Sigmoid colon (tissue), 7 donors: ENCODE results near the gene SDCCAG8. TPM values are rescaled to one million over a fixed set of nuclear protein-coding genes. Genes with fewer than 3 reads are reported as not detected.

Experiments used
- DNase-seq: peaks from one replicate; pipeline ENCODE4 v3.0.0-alpha.2; 2019
- H3K27ac ChIP-seq, 4 donors: fragments of 200-600 bp; sonication (generic); one replicate each; pipeline ENCODE4 v1.5.1; 2016 to 2019; ENCODE audit warnings: mild to moderate bottlenecking in 1 of 4
- H3K27me3 ChIP-seq, 3 donors: fragments of 200-600 bp; sonication (generic); one replicate each; pipeline ENCODE4 v1.5.1; 2019; ENCODE audit warnings: mild to moderate bottlenecking in 1 of 3
- H3K36me3 ChIP-seq, 4 donors: fragments of 200-600 bp; sonication (generic); one replicate each; pipeline ENCODE4 v1.5.1; 2016 to 2019
- H3K4me1 ChIP-seq, 4 donors: fragments of 200-600 bp; sonication (generic); one replicate each; pipeline ENCODE4 v1.5.1; 2017 to 2019
- H3K4me3 ChIP-seq, 4 donors: fragments of 200-600 bp; sonication (generic); one replicate each; pipeline ENCODE4 v1.5.1; 2017 to 2019; ENCODE audit warnings: mild to moderate bottlenecking in 2 of 4, moderate library complexity in 1 of 4
- H3K9me3 ChIP-seq, 4 donors: fragments of 200-600 bp in 3 of 4; sonication (generic) in 3 of 4; one replicate each; pipeline versions ENCODE4 v1.5.1 to v1.6.1; 2013 to 2019
- EP300 ChIP-seq, 4 donors: sonication (generic); formaldehyde crosslinking; IDR thresholded peaks; one replicate each; pipeline ENCODE4 v1.6.1; 2017; ENCODE audit warnings: antibody characterized with exemption in 4 of 4
- POLR2A ChIP-seq, 2 donors: fragments of 450-650 bp; IDR thresholded peaks; one replicate each; pipeline ENCODE4 v1.6.1; 2016; ENCODE audit warnings: antibody characterized with exemption in 2 of 2, mild to moderate bottlenecking in 2 of 2, moderate library complexity in 2 of 2
- POLR2AphosphoS5 ChIP-seq, 4 donors: sonication (generic); formaldehyde crosslinking; IDR thresholded peaks; one replicate each; pipeline ENCODE4 v1.6.1; 2017; ENCODE audit warnings: antibody characterized with exemption in 4 of 4
- WGBS, 2 donors: extraction: QIAGEN DNeasy Blood & Tissue Kit; methylation state at CpG; one replicate each; pipeline ENCODE4 v1.1.7; 2013; 5-methylcytosine and 5-hydroxymethylcytosine counted together
- intact Hi-C: fragments of 100-400 bp; cut with DNase I; formaldehyde crosslinking; loops from one replicate; pipeline ENCODE4 v1.15.1; 2023
- polyA plus RNA-seq, 3 donors: library from polyadenylated mRNA; stranded (reverse); fragments of 200-250 nt; gene quantifications; one replicate each; pipeline ENCODE4 v1.2.3, GENCODE V29; 2013
- total RNA-seq, 4 donors: library from RNA; depleted of rRNA; stranded (reverse); fragments of >200 nt; gene quantifications; one replicate each; pipeline ENCODE4 v1.1.0, GENCODE V29; 2016
- TF ChIP-seq, protein P1 (sequence below), 4 experiments: fragments of 450-650 bp in 3 of 4; fragments of 200-600 bp in 1 of 4; IDR thresholded peaks; one replicate each; pipeline ENCODE4 v1.5.1; 2016 to 2019; ENCODE audit warnings: antibody characterized with exemption in 4 of 4, mild to moderate bottlenecking in 3 of 4, moderate library complexity in 2 of 4
- donor health status: healthy with polysubstance abuse.
- donor health status: Bipolar disorder and iron deficiency.
- donor health status: healthy.

The SDCCAG8 gene
- total and polyA plus RNA-seq, 7 donors, result 15.6 to 49.7 (median 30.3) TPM

GRCh38 chr1:243440406-243440805 is 184.6 kb downstream of the SDCCAG8 start:
- no peaks in the 10 kb centered on the region for H3K9me3 ChIP-seq
- H3K27me3 ChIP-seq, result no peaks in the 10 kb centered on the region
- H3K4me1 ChIP-seq, result peaks cover 0 to 8% (median 4%) of the 10 kb centered on the region in 4 donors
- no peak overlapping the region for H3K27ac ChIP-seq
- DNase-seq, result no peak
- no peak for TF ChIP-seq POLR2A (IDR thresholded peaks at IDR 0.05)
- TF ChIP-seq, protein P1, sequence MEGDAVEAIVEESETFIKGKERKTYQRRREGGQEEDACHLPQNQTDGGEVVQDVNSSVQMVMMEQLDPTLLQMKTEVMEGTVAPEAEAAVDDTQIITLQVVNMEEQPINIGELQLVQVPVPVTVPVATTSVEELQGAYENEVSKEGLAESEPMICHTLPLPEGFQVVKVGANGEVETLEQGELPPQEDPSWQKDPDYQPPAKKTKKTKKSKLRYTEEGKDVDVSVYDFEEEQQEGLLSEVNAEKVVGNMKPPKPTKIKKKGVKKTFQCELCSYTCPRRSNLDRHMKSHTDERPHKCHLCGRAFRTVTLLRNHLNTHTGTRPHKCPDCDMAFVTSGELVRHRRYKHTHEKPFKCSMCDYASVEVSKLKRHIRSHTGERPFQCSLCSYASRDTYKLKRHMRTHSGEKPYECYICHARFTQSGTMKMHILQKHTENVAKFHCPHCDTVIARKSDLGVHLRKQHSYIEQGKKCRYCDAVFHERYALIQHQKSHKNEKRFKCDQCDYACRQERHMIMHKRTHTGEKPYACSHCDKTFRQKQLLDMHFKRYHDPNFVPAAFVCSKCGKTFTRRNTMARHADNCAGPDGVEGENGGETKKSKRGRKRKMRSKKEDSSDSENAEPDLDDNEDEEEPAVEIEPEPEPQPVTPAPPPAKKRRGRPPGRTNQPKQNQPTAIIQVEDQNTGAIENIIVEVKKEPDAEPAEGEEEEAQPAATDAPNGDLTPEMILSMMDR (IDR thresholded peaks at IDR 0.05), result no peak
- no peak overlapping the region for H3K4me3 ChIP-seq
- intact Hi-C loops, result no loop called here
- H3K36me3 ChIP-seq, result no peaks in the 10 kb centered on the region
- 91 to 93% methylated on average over 2 of the region's 2 CpGs for WGBS, 2 donors

DNA sequence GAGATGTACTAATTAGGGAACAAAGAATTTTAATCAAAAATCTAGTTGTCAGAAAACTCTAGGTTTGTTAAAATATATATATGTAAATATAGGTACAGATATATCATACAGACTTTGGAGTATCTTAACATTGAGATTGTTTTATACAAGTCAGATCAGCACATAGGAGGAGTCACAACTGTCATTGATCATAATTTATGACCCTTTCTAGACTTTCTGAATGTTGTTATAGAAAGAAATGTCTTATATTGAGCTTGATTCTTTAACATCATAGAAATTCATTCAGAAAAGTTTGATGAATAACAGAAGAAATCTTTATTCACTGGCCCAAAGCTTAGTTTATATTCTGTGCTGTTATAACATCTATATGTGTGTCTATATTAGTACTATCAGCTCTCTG is 185.8 kb downstream of the SDCCAG8 start:
- TF ChIP-seq, protein P1 (IDR thresholded peaks at IDR 0.05), result no peak
- TF ChIP-seq POLR2AphosphoS5 (IDR thresholded peaks at IDR 0.05) (no peak), POLR2A (IDR thresholded peaks at IDR 0.05) (no peak), EP300 (IDR thresholded peaks at IDR 0.05) (no peak)
- peaks cover 0 to 8% (median 4%) of the 10 kb centered on the region in 4 donors for H3K4me1 ChIP-seq
- no peaks in the 10 kb centered on the region for H3K27me3 ChIP-seq
- no peak overlapping the region for H3K4me3 ChIP-seq
- peaks cover 0 to 6% (median 0%) of the 10 kb centered on the region in 4 donors for H3K36me3 ChIP-seq
- no peaks in the 10 kb centered on the region for H3K9me3 ChIP-seq
- no peak overlapping the region for H3K27ac ChIP-seq
- intact Hi-C loops, result no loop called here
- DNase-seq, result no peak

DNA sequence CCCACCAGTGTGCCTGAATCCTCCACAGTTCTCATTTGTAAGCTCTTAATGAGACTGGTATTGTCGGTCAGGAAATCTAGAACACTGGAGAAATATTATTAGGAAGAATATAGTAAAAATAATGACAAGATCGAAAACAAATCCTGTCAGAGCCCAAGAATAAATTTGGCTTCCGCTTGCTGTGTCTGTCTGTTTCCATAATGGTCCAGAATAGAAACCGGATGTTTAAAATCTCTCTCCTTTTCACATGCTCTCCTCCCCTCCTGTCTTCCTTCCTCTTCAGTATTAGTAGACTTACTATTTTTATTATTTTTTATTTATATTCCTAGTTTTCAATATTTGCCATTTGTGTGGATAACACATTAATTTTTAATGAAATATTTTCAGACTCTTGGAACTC is 187.7 kb downstream of the SDCCAG8 start:
- WGBS, 2 donors, result 64 to 87% methylated on average over 4 of the region's 4 CpGs
- H3K4me3 ChIP-seq, result no peak overlapping the region
- intact Hi-C loops, result no loop called here
- no peak for TF ChIP-seq POLR2A (IDR thresholded peaks at IDR 0.05)
- no peak for TF ChIP-seq POLR2AphosphoS5 (IDR thresholded peaks at IDR 0.05)
- no peak for TF ChIP-seq EP300 (IDR thresholded peaks at IDR 0.05)
- TF ChIP-seq, protein P1 (IDR thresholded peaks at IDR 0.05), result no peak
- peaks cover 0 to 6% (median 0%) of the 10 kb centered on the region in 4 donors for H3K36me3 ChIP-seq
- no peak for DNase-seq
- H3K4me1 ChIP-seq, result peaks cover 0 to 7% (median 3%) of the 10 kb centered on the region in 4 donors
- no peaks in the 10 kb centered on the region for H3K27me3 ChIP-seq
- no peaks in the 10 kb centered on the region for H3K9me3 ChIP-seq
- no peak overlapping the region for H3K27ac ChIP-seq

DNA sequence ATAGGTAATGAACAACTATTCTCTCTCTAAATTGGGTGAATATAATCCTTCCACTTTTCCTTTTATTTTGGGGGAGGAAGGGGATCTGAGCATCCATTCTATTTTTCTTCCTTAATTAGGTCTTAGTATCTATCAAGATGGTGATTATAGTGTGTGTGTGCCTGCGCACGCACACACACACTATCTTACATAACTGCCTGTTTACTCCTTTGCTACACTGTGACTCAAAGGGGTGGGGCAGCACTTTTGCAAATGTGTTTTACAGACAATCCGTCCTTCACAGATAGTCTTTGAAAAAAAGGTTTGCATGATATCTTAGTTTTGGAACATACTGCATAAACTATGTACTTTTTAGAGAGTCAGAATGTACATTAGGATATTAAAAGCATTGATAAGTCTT is 191.5 kb downstream of the SDCCAG8 start:
- no peaks in the 10 kb centered on the region for H3K9me3 ChIP-seq
- peaks cover 0 to 6% (median 0%) of the 10 kb centered on the region in 4 donors for H3K36me3 ChIP-seq
- TF ChIP-seq POLR2A (IDR thresholded peaks at IDR 0.05) (no peak), EP300 (IDR thresholded peaks at IDR 0.05) (no peak), POLR2AphosphoS5 (IDR thresholded peaks at IDR 0.05) (no peak)
- TF ChIP-seq, protein P1 (IDR thresholded peaks at IDR 0.05), result no peak
- intact Hi-C loops, result no loop called here
- no peaks in the 10 kb centered on the region for H3K27me3 ChIP-seq
- no peaks in the 10 kb centered on the region for H3K4me1 ChIP-seq
- H3K4me3 ChIP-seq, result no peak overlapping the region
- no peak overlapping the region for H3K27ac ChIP-seq
- no peak for DNase-seq
- 59 to 75% methylated on average over 3 of the region's 3 CpGs for WGBS, 2 donors

DNA sequence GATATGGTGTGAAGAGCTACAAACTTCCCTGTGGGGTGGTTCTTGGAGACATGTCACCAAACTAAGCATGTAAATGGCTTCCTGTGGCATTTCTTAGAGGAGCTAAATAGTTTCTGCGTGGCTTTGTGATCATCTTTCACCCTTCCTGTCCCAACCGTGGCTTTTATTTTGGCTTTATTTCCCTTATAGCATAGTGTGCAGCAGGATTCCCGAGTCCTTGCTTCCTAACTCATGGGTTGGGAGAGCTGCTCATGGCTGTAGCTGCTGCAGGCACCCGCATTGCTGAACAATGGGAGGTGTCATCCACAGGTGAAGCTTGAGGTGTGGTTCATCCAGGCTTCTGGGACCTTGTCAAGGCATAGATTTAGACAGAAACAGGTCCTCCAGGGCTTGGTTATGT is 192.0 kb downstream of the SDCCAG8 start:
- intact Hi-C loops, result no loop called here
- Histone ChIP-seq H3K4me1 (no peaks in the 10 kb centered on the region), H3K27me3 (no peaks in the 10 kb centered on the region), H3K36me3 (peaks cover 0 to 6% (median 0%) of the 10 kb centered on the region in 4 donors), H3K27ac (no peak overlapping the region), H3K9me3 (no peaks in the 10 kb centered on the region), H3K4me3 (no peak overlapping the region)
- TF ChIP-seq EP300 (IDR thresholded peaks at IDR 0.05) (no peak), POLR2AphosphoS5 (IDR thresholded peaks at IDR 0.05) (no peak), POLR2A (IDR thresholded peaks at IDR 0.05) (no peak)
- TF ChIP-seq, protein P1 (IDR thresholded peaks at IDR 0.05), result no peak
- WGBS, 2 donors, result 64 to 88% methylated on average over 4 of the region's 4 CpGs
- no peak for DNase-seq
